Fibroblast of skin of right biceps (primary cell): ENCODE data around the gene PLK5.
"Not testable (repeated sequence)": the region's sequence is repeated elsewhere in the genome, so short reads cannot be mapped to it uniquely, and the experiment has no call there.

Experiments used
- DNase-seq: peaks from one replicate; pipeline ENCODE4 v3.0.0-alpha.2; 2013

PLK5 gene

GRCh38 chr19:1491849-1492170 lies 32.1 kb upstream of the PLK5 start:
- no peak for DNase-seq

GRCh38 chr19:1492474-1493006 lies 31.3 kb upstream of the PLK5 start:
- no peak for DNase-seq

GRCh38 chr19:1494115-1494815 lies 29.6 kb upstream of the PLK5 start:
- no peak for DNase-seq

- DNase-seq: no peak
Measured at GRCh38 chr19:1495051-1495798, 28.7 kb upstream of the PLK5 start.

GRCh38 chr19:1495799-1496713 lies 27.8 kb upstream of the PLK5 start:
- no peak for DNase-seq

- DNase-seq: no peak
Measured at GRCh38 chr19:1496714-1497577, 26.9 kb upstream of the PLK5 start.

- no peak for DNase-seq
Measured at GRCh38 chr19:1497578-1498235, 26.2 kb upstream of the PLK5 start.

GRCh38 chr19:1499231-1499630 lies 24.6 kb upstream of the PLK5 start:
- not testable (repeated sequence) for DNase-seq

GRCh38 chr19:1501200-1501595 lies 22.7 kb upstream of the PLK5 start:
- no peak for DNase-seq

- no peak for DNase-seq
Measured at GRCh38 chr19:1502433-1503088, 21.3 kb upstream of the PLK5 start.

- peak; percentile 28 for DNase-seq
Measured at GRCh38 chr19:1503089-1503924, 20.6 kb upstream of the PLK5 start.

GRCh38 chr19:1503925-1504773 lies 19.7 kb upstream of the PLK5 start:
- no peak for DNase-seq

- no peak for DNase-seq
Measured at GRCh38 chr19:1505012-1505411, 18.9 kb upstream of the PLK5 start.

GRCh38 chr19:1505991-1506881 lies 17.6 kb upstream of the PLK5 start:
- DNase-seq: no peak

- no peak for DNase-seq
Measured at GRCh38 chr19:1507192-1507660, 16.7 kb upstream of the PLK5 start.

GRCh38 chr19:1507763-1508506 lies 15.9 kb upstream of the PLK5 start:
- peak; percentile 96 for DNase-seq

GRCh38 chr19:1508507-1508856 lies 15.4 kb upstream of the PLK5 start:
- DNase-seq: no peak
